Suprapubic skin (tissue), 4 donors: ENCODE data around the gene SOX30.
"Not testable (repeated sequence)": the region's sequence is repeated elsewhere in the genome, so short reads cannot be mapped to it uniquely, and the experiment has no call there.

Source experiments
- POLR2A ChIP-seq, 2 donors: fragments of 450-650 bp; IDR thresholded peaks; one replicate each; pipeline ENCODE4 v1.6.1; 2017; ENCODE audit warnings: antibody characterized with exemption in 2 of 2, mild to moderate bottlenecking in 2 of 2, moderate library complexity in 2 of 2
- POLR2AphosphoS5 ChIP-seq, 3 donors: sonication (generic); formaldehyde crosslinking; IDR thresholded peaks; one replicate each; pipeline ENCODE4 v1.6.1; 2017; ENCODE audit warnings: antibody characterized with exemption in 3 of 3
- TF ChIP-seq, protein P1 (sequence below), 2 donors: fragments of 200-600 bp in 1 of 2; fragments of 450-650 bp in 1 of 2; sonication (generic) in 1 of 2; IDR thresholded peaks; one replicate each; pipeline ENCODE4 v1.5.1; 2016 to 2019; ENCODE audit warnings: antibody characterized with exemption in 2 of 2, mild to moderate bottlenecking in 1 of 2, moderate library complexity in 1 of 2

DNA sequence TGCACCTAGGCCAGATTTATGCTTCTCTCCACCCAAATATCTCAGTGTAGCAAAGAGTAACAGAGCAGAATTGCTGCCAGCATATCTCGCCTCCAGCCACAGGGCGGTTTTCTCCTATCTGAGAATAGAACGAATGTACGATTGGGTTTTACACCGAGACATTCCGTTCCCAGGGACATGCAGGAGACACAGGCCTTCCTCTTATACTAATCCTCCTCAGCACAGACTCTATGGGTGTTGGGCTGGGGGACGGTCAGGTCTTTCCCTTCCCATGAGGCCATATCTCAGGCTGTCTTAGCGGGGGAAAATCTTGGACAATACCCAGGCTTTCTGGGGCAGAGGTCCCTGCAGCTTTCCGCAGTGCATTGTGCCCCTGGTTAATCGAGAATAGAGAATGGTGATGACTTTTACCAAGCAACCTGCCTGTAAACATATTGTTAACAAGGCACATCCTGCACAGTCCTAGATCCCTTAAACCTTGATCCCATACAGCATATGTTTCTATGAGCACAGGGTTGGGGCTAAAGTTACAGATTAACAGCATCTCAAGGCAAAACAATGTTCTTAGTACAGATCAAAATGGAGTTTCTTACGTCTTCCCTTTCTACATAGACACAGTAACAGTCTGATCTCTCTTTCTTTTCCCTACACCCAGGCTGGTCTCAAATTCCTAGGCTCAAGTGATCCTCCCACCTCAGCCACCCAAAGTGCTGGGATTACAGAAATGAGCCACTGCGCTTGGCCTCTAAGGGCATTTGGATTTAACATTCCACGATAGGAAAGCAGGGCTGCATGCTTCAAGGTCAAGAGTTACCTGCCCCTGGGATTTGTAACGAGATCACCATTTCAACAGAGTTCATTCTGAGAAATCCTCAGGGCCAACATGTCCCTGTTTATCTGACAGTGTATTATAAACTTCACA lies 34.3 kb upstream of the SOX30 start:
- TF ChIP-seq, protein P1, sequence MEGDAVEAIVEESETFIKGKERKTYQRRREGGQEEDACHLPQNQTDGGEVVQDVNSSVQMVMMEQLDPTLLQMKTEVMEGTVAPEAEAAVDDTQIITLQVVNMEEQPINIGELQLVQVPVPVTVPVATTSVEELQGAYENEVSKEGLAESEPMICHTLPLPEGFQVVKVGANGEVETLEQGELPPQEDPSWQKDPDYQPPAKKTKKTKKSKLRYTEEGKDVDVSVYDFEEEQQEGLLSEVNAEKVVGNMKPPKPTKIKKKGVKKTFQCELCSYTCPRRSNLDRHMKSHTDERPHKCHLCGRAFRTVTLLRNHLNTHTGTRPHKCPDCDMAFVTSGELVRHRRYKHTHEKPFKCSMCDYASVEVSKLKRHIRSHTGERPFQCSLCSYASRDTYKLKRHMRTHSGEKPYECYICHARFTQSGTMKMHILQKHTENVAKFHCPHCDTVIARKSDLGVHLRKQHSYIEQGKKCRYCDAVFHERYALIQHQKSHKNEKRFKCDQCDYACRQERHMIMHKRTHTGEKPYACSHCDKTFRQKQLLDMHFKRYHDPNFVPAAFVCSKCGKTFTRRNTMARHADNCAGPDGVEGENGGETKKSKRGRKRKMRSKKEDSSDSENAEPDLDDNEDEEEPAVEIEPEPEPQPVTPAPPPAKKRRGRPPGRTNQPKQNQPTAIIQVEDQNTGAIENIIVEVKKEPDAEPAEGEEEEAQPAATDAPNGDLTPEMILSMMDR (IDR thresholded peaks at IDR 0.05) = not testable (repeated sequence)
- TF ChIP-seq POLR2AphosphoS5, POLR2A (IDR thresholded peaks at IDR 0.05): not testable (repeated sequence)
